ENCODE measurements around the gene TEX264.

DNA sequence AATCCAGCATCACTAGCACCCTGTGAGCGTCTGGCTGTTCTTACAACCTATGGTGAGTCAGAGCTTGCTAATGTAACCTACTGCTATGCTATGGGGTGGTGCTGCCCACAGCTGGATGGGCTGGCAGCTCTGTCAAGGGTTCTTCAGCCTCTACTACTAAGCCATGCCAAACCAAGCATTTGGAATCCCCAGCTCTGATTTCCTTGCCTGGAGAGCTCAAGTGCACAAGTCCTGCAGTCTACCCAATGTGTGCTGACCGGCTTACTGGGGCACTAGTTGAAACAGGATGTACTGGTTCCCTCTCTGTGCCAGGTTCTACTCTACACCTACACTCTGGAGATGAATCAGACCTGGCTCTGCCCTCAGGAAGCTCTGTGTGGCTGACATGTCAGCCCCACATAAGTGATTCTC lies 4.2 kb downstream of the TEX264 start:
- TF ChIP-seq, protein P1, sequence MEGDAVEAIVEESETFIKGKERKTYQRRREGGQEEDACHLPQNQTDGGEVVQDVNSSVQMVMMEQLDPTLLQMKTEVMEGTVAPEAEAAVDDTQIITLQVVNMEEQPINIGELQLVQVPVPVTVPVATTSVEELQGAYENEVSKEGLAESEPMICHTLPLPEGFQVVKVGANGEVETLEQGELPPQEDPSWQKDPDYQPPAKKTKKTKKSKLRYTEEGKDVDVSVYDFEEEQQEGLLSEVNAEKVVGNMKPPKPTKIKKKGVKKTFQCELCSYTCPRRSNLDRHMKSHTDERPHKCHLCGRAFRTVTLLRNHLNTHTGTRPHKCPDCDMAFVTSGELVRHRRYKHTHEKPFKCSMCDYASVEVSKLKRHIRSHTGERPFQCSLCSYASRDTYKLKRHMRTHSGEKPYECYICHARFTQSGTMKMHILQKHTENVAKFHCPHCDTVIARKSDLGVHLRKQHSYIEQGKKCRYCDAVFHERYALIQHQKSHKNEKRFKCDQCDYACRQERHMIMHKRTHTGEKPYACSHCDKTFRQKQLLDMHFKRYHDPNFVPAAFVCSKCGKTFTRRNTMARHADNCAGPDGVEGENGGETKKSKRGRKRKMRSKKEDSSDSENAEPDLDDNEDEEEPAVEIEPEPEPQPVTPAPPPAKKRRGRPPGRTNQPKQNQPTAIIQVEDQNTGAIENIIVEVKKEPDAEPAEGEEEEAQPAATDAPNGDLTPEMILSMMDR (conservative IDR thresholded peaks at IDR 0.05; ENCODE audit: low read length) = no peak
- no peak for TF ChIP-seq EZH2phosphoT487 (IDR thresholded peaks at IDR 0.05; ENCODE audit: borderline replicate concordance, low read depth, low read length)
